Measurements from ENCODE around the gene CD46.
A peak's percentile ranks its signal among the peaks of the same experiment; 100 is the strongest.

CD46 gene

GRCh38 chr1:207839083-207839413 lies 87.2 kb downstream of the CD46 start:
- Histone ChIP-seq H4K8ac (ENCODE audit: low read depth, low read length) (no peak overlapping the region), H3K23ac (ENCODE audit: low read depth, low read length, poor library complexity) (no peak overlapping the region), H4K91ac (ENCODE audit: low read depth, low read length, poor library complexity) (no peak overlapping the region), H3K4ac (ENCODE audit: low read length) (no peak overlapping the region), H2BK12ac (ENCODE audit: low read length) (no peak overlapping the region), H3K9me3 (replicated peaks in 1 of 2; ENCODE audit: control insufficient read depth in 2 of 2, insufficient read depth in 1 of 2, low read depth in 1 of 2, low read length in 2 of 2) (peaks cover 0 to 7% of the 10 kb centered on the region in 2 donors), H3K79me1 (ENCODE audit: low read depth, low read length) (no peaks in the 10 kb centered on the region), H3K18ac (ENCODE audit: low read length) (no peak overlapping the region), H3K4me2 (ENCODE audit: insufficient read depth, low read length, poor library complexity, severe bottlenecking) (no peak overlapping the region), H2AK5ac (ENCODE audit: low read depth, low read length) (no peak overlapping the region), H3K36me3 (replicated peaks in 1 of 2; ENCODE audit: control insufficient read depth in 2 of 2, insufficient read depth in 2 of 2, low read length in 2 of 2) (peaks cover 0 to 86% of the 10 kb centered on the region in 2 donors), H2BK120ac (ENCODE audit: low read depth, low read length) (no peak overlapping the region), H3K4me1 (ENCODE audit: control insufficient read depth in 2 of 2, insufficient read depth in 1 of 2, low read depth in 1 of 2, low read length in 2 of 2) (peaks cover 3 to 4% of the 10 kb centered on the region in 2 donors), H2AFZ (ENCODE audit: low read length) (no peak overlapping the region), H3K14ac (ENCODE audit: low read length) (no peak overlapping the region), H3K9ac (ENCODE audit: low read depth, low read length, poor library complexity) (no peak overlapping the region), H2BK15ac (ENCODE audit: low read length) (no peak overlapping the region), H3K27me3 (ENCODE audit: control insufficient read depth in 3 of 3, insufficient read depth in 3 of 3, low read depth in 1 of 3, low read length in 3 of 3) (no peaks in the 10 kb centered on the region), H2BK5ac (ENCODE audit: low read length) (no peak overlapping the region), H3K27ac (replicated peaks; ENCODE audit: low read length) (no peak overlapping the region), H3K4me3 (ENCODE audit: low read length in 2 of 2) (no peak overlapping the region)
- no peak for DNase-seq (ENCODE audit: low spot score)

GRCh38 chr1:207840380-207840779 lies 88.5 kb downstream of the CD46 start:
- peaks cover 0 to 7% of the 10 kb centered on the region in 2 donors for H3K9me3 ChIP-seq (replicated peaks in 1 of 2; ENCODE audit: control insufficient read depth in 2 of 2, insufficient read depth in 1 of 2, low read depth in 1 of 2, low read length in 2 of 2)
- peak overlapping the region; percentile 52 for H3K23ac ChIP-seq (ENCODE audit: low read depth, low read length, poor library complexity)
- H3K36me3 ChIP-seq (replicated peaks in 1 of 2; ENCODE audit: control insufficient read depth in 2 of 2, insufficient read depth in 2 of 2, low read length in 2 of 2) = peaks cover 0 to 88% of the 10 kb centered on the region in 2 donors
- no peak overlapping the region for H4K8ac ChIP-seq (ENCODE audit: low read depth, low read length)
- H3K27me3 ChIP-seq (ENCODE audit: control insufficient read depth in 3 of 3, insufficient read depth in 3 of 3, low read depth in 1 of 3, low read length in 3 of 3) = no peaks in the 10 kb centered on the region
- H3K4me2 ChIP-seq (ENCODE audit: insufficient read depth, low read length, poor library complexity, severe bottlenecking) = no peak overlapping the region
- H2BK5ac ChIP-seq (ENCODE audit: low read length) = no peak overlapping the region
- no peak overlapping the region for H2AK5ac ChIP-seq (ENCODE audit: low read depth, low read length)
- WGBS, 2 donors (ENCODE audit: extremely low coverage in 2 of 2, insufficient read length in 2 of 2, insufficient replicate concordance in 1 of 2) = no CpG with 5 or more reads among the region's 2 CpGs
- no peak overlapping the region for H3K14ac ChIP-seq (ENCODE audit: low read length)
- H3K9ac ChIP-seq (ENCODE audit: low read depth, low read length, poor library complexity) = peak overlapping the region; percentile 26
- no peak overlapping the region for H2BK120ac ChIP-seq (ENCODE audit: low read depth, low read length)
- H3K4me1 ChIP-seq (ENCODE audit: control insufficient read depth in 2 of 2, insufficient read depth in 1 of 2, low read depth in 1 of 2, low read length in 2 of 2) = peaks cover 3 to 4% of the 10 kb centered on the region in 2 donors
- H3K27ac ChIP-seq (replicated peaks; ENCODE audit: low read length) = no peak overlapping the region
- no peak overlapping the region for H2BK12ac ChIP-seq (ENCODE audit: low read length)
- H4K91ac ChIP-seq (ENCODE audit: low read depth, low read length, poor library complexity) = no peak overlapping the region
- H3K18ac ChIP-seq (ENCODE audit: low read length) = peak overlapping the region; percentile 24
- H3K79me1 ChIP-seq (ENCODE audit: low read depth, low read length) = no peaks in the 10 kb centered on the region
- no peak overlapping the region for H2AFZ ChIP-seq (ENCODE audit: low read length)
- no peak overlapping the region for H3K4me3 ChIP-seq (ENCODE audit: low read length in 2 of 2)
- DNase-seq (ENCODE audit: low spot score) = no peak
- H3K4ac ChIP-seq (ENCODE audit: low read length) = no peak overlapping the region
- no peak overlapping the region for H2BK15ac ChIP-seq (ENCODE audit: low read length)

DNA sequence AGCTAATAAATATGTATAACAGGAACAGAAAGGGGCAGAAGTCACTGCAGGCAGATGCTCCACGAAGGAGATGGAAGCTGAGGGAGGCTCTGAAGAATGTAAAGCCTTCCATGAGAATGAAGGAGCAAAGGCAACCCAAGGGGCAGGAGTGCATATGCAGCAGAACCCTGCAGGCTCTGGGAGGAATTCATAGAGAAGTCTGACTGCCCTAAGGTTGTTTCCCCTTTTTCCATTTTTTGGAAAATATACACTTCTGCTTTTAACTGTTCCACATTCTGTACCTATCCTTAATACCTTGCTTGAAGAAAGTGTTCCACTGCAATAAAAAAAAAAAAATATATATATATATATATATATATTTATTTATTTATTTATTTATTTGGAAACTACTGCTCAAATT lies 89.4 kb downstream of the CD46 start:
- no peak overlapping the region for H2BK12ac ChIP-seq (ENCODE audit: low read length)
- H3K18ac ChIP-seq (ENCODE audit: low read length) = no peak overlapping the region
- no peak overlapping the region for H3K4ac ChIP-seq (ENCODE audit: low read length)
- H2AK5ac ChIP-seq (ENCODE audit: low read depth, low read length) = no peak overlapping the region
- peaks cover 0 to 7% of the 10 kb centered on the region in 2 donors for H3K9me3 ChIP-seq (replicated peaks in 1 of 2; ENCODE audit: control insufficient read depth in 2 of 2, insufficient read depth in 1 of 2, low read depth in 1 of 2, low read length in 2 of 2)
- no peak overlapping the region for H4K91ac ChIP-seq (ENCODE audit: low read depth, low read length, poor library complexity)
- H2BK120ac ChIP-seq (ENCODE audit: low read depth, low read length) = no peak overlapping the region
- no peak overlapping the region for H3K14ac ChIP-seq (ENCODE audit: low read length)
- no peaks in the 10 kb centered on the region for H3K27me3 ChIP-seq (ENCODE audit: control insufficient read depth in 3 of 3, insufficient read depth in 3 of 3, low read depth in 1 of 3, low read length in 3 of 3)
- H3K23ac ChIP-seq (ENCODE audit: low read depth, low read length, poor library complexity) = no peak overlapping the region
- H3K4me1 ChIP-seq (ENCODE audit: control insufficient read depth in 2 of 2, insufficient read depth in 1 of 2, low read depth in 1 of 2, low read length in 2 of 2) = peaks cover 3 to 4% of the 10 kb centered on the region in 2 donors
- no peak overlapping the region for H2AFZ ChIP-seq (ENCODE audit: low read length)
- no peak overlapping the region for H3K9ac ChIP-seq (ENCODE audit: low read depth, low read length, poor library complexity)
- H3K36me3 ChIP-seq (replicated peaks in 1 of 2; ENCODE audit: control insufficient read depth in 2 of 2, insufficient read depth in 2 of 2, low read length in 2 of 2) = peaks cover 0 to 86% of the 10 kb centered on the region in 2 donors
- no peak for DNase-seq (ENCODE audit: low spot score)
- no CpG with 5 or more reads among the region's 1 CpG for WGBS, 2 donors (ENCODE audit: extremely low coverage in 2 of 2, insufficient read length in 2 of 2, insufficient replicate concordance in 1 of 2)
- no peak overlapping the region for H3K27ac ChIP-seq (replicated peaks; ENCODE audit: low read length)
- H4K8ac ChIP-seq (ENCODE audit: low read depth, low read length) = no peak overlapping the region
- no peaks in the 10 kb centered on the region for H3K79me1 ChIP-seq (ENCODE audit: low read depth, low read length)
- H3K4me3 ChIP-seq (ENCODE audit: low read length in 2 of 2) = no peak overlapping the region
- H3K4me2 ChIP-seq (ENCODE audit: insufficient read depth, low read length, poor library complexity, severe bottlenecking) = no peak overlapping the region
- H2BK15ac ChIP-seq (ENCODE audit: low read length) = no peak overlapping the region
- H2BK5ac ChIP-seq (ENCODE audit: low read length) = no peak overlapping the region

DNA sequence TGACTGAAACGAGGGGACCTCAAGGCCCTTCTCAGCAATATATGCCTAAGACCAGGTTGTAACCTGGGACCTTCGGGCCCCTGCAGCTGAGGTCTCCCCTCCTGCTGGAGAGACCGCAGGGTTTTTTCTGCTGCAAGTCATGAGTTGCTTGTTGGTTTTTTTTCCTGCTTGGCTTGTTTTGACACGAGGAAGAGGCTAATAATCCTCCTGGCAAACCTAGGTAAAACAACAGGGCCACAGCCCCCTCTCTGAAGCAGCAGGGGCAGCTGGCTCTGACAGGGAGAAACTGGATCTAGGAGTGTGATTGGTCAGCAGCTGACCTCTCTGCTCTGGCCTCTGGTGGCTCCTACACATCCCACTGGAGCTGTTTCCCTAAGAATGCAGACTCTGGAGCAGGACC lies 90.0 kb downstream of the CD46 start:
- no peak overlapping the region for H3K4ac ChIP-seq (ENCODE audit: low read length)
- no peak overlapping the region for H3K4me2 ChIP-seq (ENCODE audit: insufficient read depth, low read length, poor library complexity, severe bottlenecking)
- no peak overlapping the region for H3K14ac ChIP-seq (ENCODE audit: low read length)
- no peak overlapping the region for H3K18ac ChIP-seq (ENCODE audit: low read length)
- DNase-seq (ENCODE audit: low spot score) = no peak
- peak overlapping the region; percentile 63 for H3K9ac ChIP-seq (ENCODE audit: low read depth, low read length, poor library complexity)
- peaks cover 0 to 7% of the 10 kb centered on the region in 2 donors for H3K9me3 ChIP-seq (replicated peaks in 1 of 2; ENCODE audit: control insufficient read depth in 2 of 2, insufficient read depth in 1 of 2, low read depth in 1 of 2, low read length in 2 of 2)
- H2BK12ac ChIP-seq (ENCODE audit: low read length) = no peak overlapping the region
- H4K8ac ChIP-seq (ENCODE audit: low read depth, low read length) = no peak overlapping the region
- no peak overlapping the region for H2AFZ ChIP-seq (ENCODE audit: low read length)
- no peak overlapping the region for H3K27ac ChIP-seq (replicated peaks; ENCODE audit: low read length)
- H3K27me3 ChIP-seq (ENCODE audit: control insufficient read depth in 3 of 3, insufficient read depth in 3 of 3, low read depth in 1 of 3, low read length in 3 of 3) = no peaks in the 10 kb centered on the region
- no peak overlapping the region for H3K23ac ChIP-seq (ENCODE audit: low read depth, low read length, poor library complexity)
- no peak overlapping the region for H3K4me3 ChIP-seq (ENCODE audit: low read length in 2 of 2)
- no peak overlapping the region for H2BK120ac ChIP-seq (ENCODE audit: low read depth, low read length)
- H4K91ac ChIP-seq (ENCODE audit: low read depth, low read length, poor library complexity) = no peak overlapping the region
- H3K79me1 ChIP-seq (ENCODE audit: low read depth, low read length) = no peaks in the 10 kb centered on the region
- H3K36me3 ChIP-seq (replicated peaks in 1 of 2; ENCODE audit: control insufficient read depth in 2 of 2, insufficient read depth in 2 of 2, low read length in 2 of 2) = peaks cover 0 to 82% of the 10 kb centered on the region in 2 donors
- no peak overlapping the region for H2BK15ac ChIP-seq (ENCODE audit: low read length)
- no CpG with 5 or more reads among the region's 4 CpGs for WGBS, 2 donors (ENCODE audit: extremely low coverage in 2 of 2, insufficient read length in 2 of 2, insufficient replicate concordance in 1 of 2)
- no peak overlapping the region for H2BK5ac ChIP-seq (ENCODE audit: low read length)
- peaks cover 3 to 4% of the 10 kb centered on the region in 2 donors for H3K4me1 ChIP-seq (ENCODE audit: control insufficient read depth in 2 of 2, insufficient read depth in 1 of 2, low read depth in 1 of 2, low read length in 2 of 2)
- no peak overlapping the region for H2AK5ac ChIP-seq (ENCODE audit: low read depth, low read length)
